GM18519 (cell line): ENCODE results near the gene FAM180B.
"Not testable (repeated sequence)": the region's sequence is repeated elsewhere in the genome, so short reads cannot be mapped to it uniquely, and the experiment has no call there.

Experiments
- ATAC-seq: cut with Tn5 transposase; IDR thresholded peaks from one replicate; pipeline ENCODE4 v1.9.1; 2021; ENCODE audit warnings: mild to moderate bottlenecking, moderate library complexity; ENCODE audit not compliant: unreplicated experiment, low FRiP score

FAM180B gene

GRCh38 chr11:47586098-47586855 lies at the start of gene FAM180B:
FAM180B (plus strand) TSS chr11:47586678; CDS start chr11:47586769, 91 bp downstream.
- no peak for ATAC-seq

- ATAC-seq, result no peak
These were observed 49.6 kb upstream of the FAM180B start for GRCh38 chr11:47536915-47537314.

- ATAC-seq, result no peak
These were observed 47.5 kb upstream of the FAM180B start for GRCh38 chr11:47538741-47539565.

GRCh38 chr11:47539681-47540039 lies 46.8 kb upstream of the FAM180B start:
- ATAC-seq, result no peak

GRCh38 chr11:47541070-47541469 lies 45.4 kb upstream of the FAM180B start:
- ATAC-seq, result no peak

GRCh38 chr11:47545298-47545697 lies 41.2 kb upstream of the FAM180B start:
- ATAC-seq, result no peak

GRCh38 chr11:47546274-47546673 lies 40.2 kb upstream of the FAM180B start:
- not testable (repeated sequence) for ATAC-seq

- no peak for ATAC-seq
These were observed 36.0 kb upstream of the FAM180B start for GRCh38 chr11:47550288-47551047.

GRCh38 chr11:47551086-47551485 lies 35.4 kb upstream of the FAM180B start:
- ATAC-seq, result no peak

GRCh38 chr11:47552056-47552565 lies 34.4 kb upstream of the FAM180B start:
- no peak for ATAC-seq

GRCh38 chr11:47552566-47553405 lies 33.7 kb upstream of the FAM180B start, which contains the start of gene CELF1:
CELF1 (minus strand) TSS chr11:47553132; CDS start chr11:47499523, 53,609 bp downstream.
- peak; percentile 90 for ATAC-seq

GRCh38 chr11:47553406-47553743 lies 33.1 kb upstream of the FAM180B start:
- ATAC-seq, result peak; percentile 15

- ATAC-seq, result not testable (repeated sequence)
These were observed 29.5 kb upstream of the FAM180B start for GRCh38 chr11:47557004-47557403.

GRCh38 chr11:47558695-47559094 lies 27.8 kb upstream of the FAM180B start:
- no peak for ATAC-seq

GRCh38 chr11:47560426-47560825 lies 26.1 kb upstream of the FAM180B start:
- no peak for ATAC-seq

- ATAC-seq, result not testable (repeated sequence)
These were observed 24.1 kb upstream of the FAM180B start for GRCh38 chr11:47562393-47562792.

- ATAC-seq, result not testable (repeated sequence)
These were observed 22.1 kb upstream of the FAM180B start for GRCh38 chr11:47564366-47564765.

GRCh38 chr11:47564933-47565339 lies 21.5 kb upstream of the FAM180B start:
- ATAC-seq, result no peak

GRCh38 chr11:47565340-47566148 lies 20.9 kb upstream of the FAM180B start, which contains the start of gene PTPMT1:
PTPMT1 (plus strand) TSS chr11:47565599; CDS start chr11:47565623, 24 bp downstream.
- ATAC-seq, result peak; percentile 54
